Measurements from ENCODE around the gene SYNDIG1. TPM values are rescaled to one million over a fixed set of nuclear protein-coding genes. Genes with fewer than 3 reads are reported as not detected.

The SYNDIG1 gene
- total RNA-seq, 1 experiment from 2014 or later: 5.4 TPM

- no peak overlapping the region for H3K4ac ChIP-seq (ENCODE audit: low read depth, low read length)
- no peak overlapping the region for H2BK15ac ChIP-seq (ENCODE audit: low read depth, low read length)
- no peak for DNase-seq
- no peak overlapping the region for H3K18ac ChIP-seq (ENCODE audit: insufficient read length, low read depth, low read length)
- peaks cover 66 to 72% of the 10 kb centered on the region in 2 experiments for H3K4me1 Mint-ChIP-seq
- no peaks in the 10 kb centered on the region for H3K79me1 ChIP-seq (ENCODE audit: insufficient read depth, low read depth, low read length, poor library complexity, severe bottlenecking)
- H3K4me2 ChIP-seq (ENCODE audit: insufficient read depth, insufficient read length, low read length): no peak overlapping the region
- no peaks in the 10 kb centered on the region for H3K79me2 ChIP-seq (ENCODE audit: insufficient read depth, low read length)
- H4K8ac ChIP-seq (replicated peaks; ENCODE audit: insufficient read length, low read depth, low read length): no peak overlapping the region
- no peak overlapping the region for H4K91ac ChIP-seq (ENCODE audit: insufficient read length, low read depth, low read length)
- H3K27me3 ChIP-seq (ENCODE audit: insufficient read depth, low read length): no peaks in the 10 kb centered on the region; the same call in 1 of the 2 replicates
- H2AFZ ChIP-seq (ENCODE audit: low read length): no peak overlapping the region
- no peak overlapping the region for H3K23ac ChIP-seq (ENCODE audit: insufficient read length, low read depth, low read length)
- no peak overlapping the region for H3T11ph ChIP-seq (ENCODE audit: low read length)
- H2BK20ac ChIP-seq (ENCODE audit: low read depth, low read length, poor library complexity, severe bottlenecking): no peak overlapping the region
- no peaks in the 10 kb centered on the region for H3K9me3 ChIP-seq (ENCODE audit: control insufficient read depth, low read depth, low read length)
- no peak overlapping the region for H3K56ac ChIP-seq (ENCODE audit: insufficient read length, low read depth, low read length)
- WGBS (ENCODE audit: extremely low coverage, insufficient read length, low lambda C conversion rate): no CpG with 5 or more reads among the region's 2 CpGs
- no peak overlapping the region for H2BK120ac ChIP-seq (ENCODE audit: low read depth, low read length, poor library complexity, severe bottlenecking)
- H3K23me2 ChIP-seq (ENCODE audit: insufficient read length, low read depth, low read length, poor library complexity, severe bottlenecking): no peaks in the 10 kb centered on the region
- peaks cover 19% of the 10 kb centered on the region; the same call in 1 of the 2 replicates for H3K4me1 ChIP-seq (ENCODE audit: insufficient read depth, low read length)
- no peak overlapping the region for H2BK12ac ChIP-seq (ENCODE audit: insufficient read length, low read depth, low read length)
- H3K27ac Mint-ChIP-seq: peak overlapping the region in 1 of 3 experiments; percentile 58; a peak in 1 of 7 replicates
- peaks cover 19% of the 10 kb centered on the region for H3K27me3 Mint-ChIP-seq (ENCODE audit: low read depth)
- H2BK5ac ChIP-seq (ENCODE audit: insufficient read length, low read length): no peak overlapping the region
- H3K27ac ChIP-seq (ENCODE audit: insufficient read length, low read depth, low read length): no peak overlapping the region
- H2AK5ac ChIP-seq (ENCODE audit: insufficient read length, low read length): no peak overlapping the region
- no peaks in the 10 kb centered on the region; a peak in 1 of 5 replicates for H3K9me3 Mint-ChIP-seq
- H4K5ac ChIP-seq (ENCODE audit: insufficient read length, low read depth, low read length): no peak overlapping the region
- no peak overlapping the region for H3K9ac ChIP-seq (ENCODE audit: extremely low read depth, insufficient read length, low read length)
- no peak overlapping the region for H3K4me3 Mint-ChIP-seq
- no peak overlapping the region for H3K14ac ChIP-seq (ENCODE audit: insufficient read depth, low read length)
- no peaks in the 10 kb centered on the region for H4K20me1 ChIP-seq (ENCODE audit: control insufficient read depth, insufficient read depth, insufficient read length)
- no peak for TF ChIP-seq CTCF (conservative IDR thresholded peaks at IDR 0.05)
- H3K36me3 Mint-ChIP-seq (ENCODE audit: insufficient read depth in 1 of 3, low read depth in 3 of 3): no peaks in the 10 kb centered on the region; a peak in 1 of 7 replicates
Observed at GRCh38 chr20:24459733-24460132, 9.7 kb upstream of the SYNDIG1 start.
